ENCODE measurements around the gene CD80.
"Not testable (repeated sequence)": the region's sequence is repeated elsewhere in the genome, so short reads cannot be mapped to it uniquely, and the experiment has no call there.

Gene CD80

GRCh38 chr3:119557877-119558269 is 1.5 kb downstream of the CD80 start:
- no peak for DNase-seq (ENCODE audit: low read depth)
- no peak overlapping the region for H3K4me3 ChIP-seq (ENCODE audit: low read depth, low read length)
- no peak for TF ChIP-seq CTCF (IDR thresholded peaks at IDR 0.05; ENCODE audit: control insufficient read depth, extremely low read depth, insufficient read depth)

GRCh38 chr3:119557192-119557876 is 2.1 kb downstream of the CD80 start:
- DNase-seq (ENCODE audit: low read depth) = no peak
- no peak for TF ChIP-seq CTCF (IDR thresholded peaks at IDR 0.05; ENCODE audit: control insufficient read depth, extremely low read depth, insufficient read depth)
- H3K4me3 ChIP-seq (ENCODE audit: low read depth, low read length) = no peak overlapping the region

- no peak for DNase-seq (ENCODE audit: low read depth)
- H3K4me3 ChIP-seq (ENCODE audit: low read depth, low read length) = no peak overlapping the region
- no peak for TF ChIP-seq CTCF (IDR thresholded peaks at IDR 0.05; ENCODE audit: control insufficient read depth, extremely low read depth, insufficient read depth)
Measured at GRCh38 chr3:119555929-119556328, 3.5 kb downstream of the CD80 start.

GRCh38 chr3:119555309-119555735 is 4.1 kb downstream of the CD80 start:
- DNase-seq (ENCODE audit: low read depth) = no peak
- no peak overlapping the region for H3K4me3 ChIP-seq (ENCODE audit: low read depth, low read length)
- no peak for TF ChIP-seq CTCF (IDR thresholded peaks at IDR 0.05; ENCODE audit: control insufficient read depth, extremely low read depth, insufficient read depth)

GRCh38 chr3:119553823-119554415 is 5.5 kb downstream of the CD80 start:
- TF ChIP-seq CTCF (IDR thresholded peaks at IDR 0.05; ENCODE audit: control insufficient read depth, extremely low read depth, insufficient read depth) = no peak
- no peak for DNase-seq (ENCODE audit: low read depth)
- H3K4me3 ChIP-seq (ENCODE audit: low read depth, low read length) = no peak overlapping the region

- H3K4me3 ChIP-seq (ENCODE audit: low read depth, low read length); DNase-seq (ENCODE audit: low read depth): not testable (repeated sequence)
Measured at GRCh38 chr3:119552928-119553327, 6.5 kb downstream of the CD80 start.

GRCh38 chr3:119551598-119551997 is 7.8 kb downstream of the CD80 start:
- TF ChIP-seq CTCF (IDR thresholded peaks at IDR 0.05; ENCODE audit: control insufficient read depth, extremely low read depth, insufficient read depth) = no peak
- no peak overlapping the region for H3K4me3 ChIP-seq (ENCODE audit: low read depth, low read length)
- no peak for DNase-seq (ENCODE audit: low read depth)

Measured in LNCaP clone FGC (cell line).